ENCODE measurements around the gene RABEP1.
"Not testable (repeated sequence)": the region's sequence is repeated elsewhere in the genome, so short reads cannot be mapped to it uniquely, and the experiment has no call there.

- not testable (repeated sequence) for TF ChIP-seq CTCF, POLR2AphosphoS5 (IDR thresholded peaks at IDR 0.05)
These were observed 48.6 kb upstream of the RABEP1 start for GRCh38 chr17:5233492-5233891.

Data from prostate gland (tissue), 2 donors.